ENCODE results near the gene LIPH.
"Not testable (repeated sequence)": the region's sequence is repeated elsewhere in the genome, so short reads cannot be mapped to it uniquely, and the experiment has no call there.

Gene LIPH

DNA sequence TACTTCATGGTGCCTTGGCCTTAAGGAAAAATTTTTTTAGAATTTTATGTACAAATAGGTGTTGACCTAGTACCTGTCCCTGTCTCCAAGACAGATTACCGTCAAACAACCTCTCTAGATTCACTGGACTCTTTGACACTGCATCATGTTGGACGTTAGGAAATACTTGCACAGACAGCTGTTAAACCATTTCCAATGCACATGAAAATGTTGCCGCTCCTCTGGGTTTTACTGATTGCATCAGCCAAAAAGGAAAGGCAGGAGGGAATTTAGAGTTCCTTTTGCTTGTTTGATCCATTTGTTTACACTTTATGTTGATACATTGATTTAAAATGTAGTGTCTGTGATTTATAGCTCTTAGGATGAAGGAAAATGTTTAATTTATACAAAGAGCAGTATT lies 68.1 kb downstream of the LIPH start:
- no peak for DNase-seq

- DNase-seq = no peak
Observed at GRCh38 chr3:185479373-185479945, 72.9 kb downstream of the LIPH start.

DNA sequence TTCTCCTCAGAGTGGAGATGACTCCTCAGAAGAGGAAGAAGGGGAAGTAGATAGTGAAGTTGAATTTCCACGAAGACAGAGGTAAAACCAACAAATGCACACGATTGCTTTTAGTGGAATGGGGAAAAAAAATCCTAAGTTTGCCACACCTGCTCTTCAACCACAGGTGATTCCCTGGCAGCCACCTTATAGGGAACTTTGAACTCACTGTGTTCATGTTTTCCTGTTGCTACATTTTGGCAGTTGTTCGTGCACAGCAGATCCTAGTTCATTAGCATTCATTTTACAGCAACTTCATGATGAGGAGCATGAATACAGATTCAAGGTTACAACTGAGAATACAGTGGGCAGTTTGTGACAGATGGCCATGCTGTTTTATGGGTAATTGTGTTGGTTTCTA lies 75.1 kb downstream of the LIPH start:
- DNase-seq = no peak

GRCh38 chr3:185474922-185475321 lies 77.5 kb downstream of the LIPH start:
- DNase-seq = not testable (repeated sequence)

DNA sequence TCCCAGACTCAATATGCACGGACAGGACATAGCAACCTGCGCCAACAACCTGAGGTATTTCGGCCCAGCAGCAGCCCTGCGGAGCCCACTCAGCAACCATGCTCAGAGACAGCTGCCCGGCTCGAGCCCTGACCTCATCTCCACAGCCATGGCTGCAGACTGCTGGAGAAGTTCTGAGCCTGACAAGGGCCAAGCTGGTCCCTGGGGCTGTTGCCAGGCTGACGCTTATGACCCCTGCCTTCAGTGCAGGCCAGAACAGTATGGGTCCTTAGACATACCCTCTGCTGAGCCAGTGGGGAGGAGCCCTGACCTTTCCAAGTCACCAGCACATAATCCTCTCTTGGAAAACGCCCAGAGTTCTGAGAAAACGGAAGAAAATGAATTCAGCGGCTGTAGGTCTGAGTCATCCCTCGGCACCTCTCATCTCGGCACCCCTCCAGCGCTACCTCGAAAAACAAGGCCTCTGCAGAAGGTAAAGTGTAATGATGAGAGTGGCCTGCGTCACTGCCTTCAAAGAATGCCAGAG lies 79.0 kb downstream of the LIPH start:
- no peak for DNase-seq

DNA sequence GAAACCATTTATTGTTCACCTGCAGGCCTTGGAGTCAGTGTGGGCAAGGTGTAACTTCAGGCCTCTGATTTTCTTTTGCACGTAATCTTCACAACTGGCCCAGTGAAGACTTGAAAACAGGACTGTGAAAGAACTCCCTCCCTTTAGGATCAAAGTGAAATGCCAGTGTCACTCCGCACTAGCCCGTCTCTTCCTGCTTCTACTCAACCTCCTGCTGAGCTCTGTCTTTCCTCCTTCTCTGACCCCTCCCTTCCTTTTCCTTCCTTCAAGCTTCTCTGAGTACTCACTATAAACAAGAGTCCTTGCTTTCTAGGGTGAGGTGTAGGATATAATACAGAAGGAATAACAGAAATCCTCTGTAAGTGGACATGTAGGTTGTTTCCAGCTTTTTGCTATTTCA lies 82.1 kb downstream of the LIPH start:
- DNase-seq = no peak

DNA sequence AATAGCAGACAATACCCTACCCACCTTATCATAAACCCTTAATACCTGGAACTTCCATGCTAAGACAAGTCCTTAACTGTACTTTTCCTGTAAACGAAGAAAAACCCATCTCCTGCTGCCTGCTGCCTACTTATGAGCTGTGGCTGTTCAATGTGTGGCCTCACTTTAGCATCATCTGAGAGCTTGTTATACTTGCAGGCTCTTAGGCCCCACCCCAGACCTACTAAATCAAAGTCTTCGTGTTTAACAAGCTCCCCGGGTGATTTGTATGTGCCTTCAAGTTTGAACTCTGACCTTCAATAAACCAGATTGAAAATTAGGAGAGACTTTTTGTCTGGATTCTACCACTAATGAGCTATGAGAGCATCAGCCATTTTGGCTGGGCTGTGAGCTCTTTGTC lies 82.8 kb downstream of the LIPH start:
- no peak for DNase-seq

DNA sequence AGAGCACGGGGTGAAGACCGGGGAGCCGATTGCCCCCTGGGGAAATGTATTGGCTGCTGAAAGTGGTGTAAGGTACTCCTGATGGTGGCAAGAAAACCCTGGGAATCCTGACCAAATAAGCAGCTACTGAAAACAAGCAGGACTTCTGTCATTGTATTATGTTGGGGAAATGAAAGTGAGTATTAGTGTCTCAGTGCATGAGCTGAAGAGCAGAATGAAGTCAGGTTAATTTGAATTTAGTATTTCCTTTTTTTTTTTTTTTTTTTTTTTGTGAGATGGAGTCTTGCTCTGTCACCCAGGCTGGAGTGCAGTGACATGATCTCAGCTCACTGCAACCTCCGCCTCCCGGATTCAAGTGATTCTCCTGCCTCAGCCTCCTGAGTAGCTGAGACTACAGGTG lies 86.3 kb downstream of the LIPH start:
- DNase-seq = not testable (repeated sequence)

- DNase-seq = no peak
Observed at GRCh38 chr3:185465471-185465870, 86.9 kb downstream of the LIPH start.

- DNase-seq = peak; percentile 37 to 68
Observed at GRCh38 chr3:185460719-185461350, 91.6 kb downstream of the LIPH start.

DNA sequence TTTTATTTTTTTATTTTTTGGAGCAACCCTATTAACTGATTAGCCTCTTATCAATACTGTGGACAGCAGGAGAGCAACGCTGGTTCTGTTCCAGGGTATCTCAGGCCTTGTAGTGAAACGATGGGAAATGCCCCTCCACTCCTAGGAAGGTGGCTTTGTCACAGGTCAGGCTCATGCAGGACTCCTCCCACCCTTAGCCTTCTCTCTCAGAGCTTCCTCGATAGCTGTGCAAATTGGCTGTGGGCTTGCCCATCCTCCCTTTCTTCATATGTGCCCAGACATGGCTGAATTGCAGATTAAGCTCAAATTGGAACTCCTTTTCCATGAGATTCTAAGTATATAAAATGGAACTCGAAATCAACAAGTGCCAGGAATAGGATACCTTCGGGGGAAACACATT lies 92.1 kb downstream of the LIPH start:
- no peak for DNase-seq

- no peak for DNase-seq
Observed at GRCh38 chr3:185457376-185457775, 95.0 kb downstream of the LIPH start.
